GM11168 (cell line): ENCODE results near the gene TEX51.

Experiments
- in situ Hi-C: fragments of 300-500 bp; cut with MboI; formaldehyde crosslinking; loops from one replicate; pipeline ENCODE4 v1.12.0; 2022; ENCODE audit warnings: low sequenced_read_pairs; ENCODE audit not compliant: unreplicated experiment

Gene TEX51

GRCh38 chr2:126910637-126911036, 11.9 kb downstream of the TEX51 start:
- in situ Hi-C loops = no loop called here

GRCh38 chr2:126911111-126911796, 12.6 kb downstream of the TEX51 start:
- in situ Hi-C loops = no loop called here

GRCh38 chr2:126912201-126912600, 13.5 kb downstream of the TEX51 start:
- in situ Hi-C loops = no loop called here

GRCh38 chr2:126913329-126913728, 14.6 kb downstream of the TEX51 start:
- in situ Hi-C loops = no loop called here

GRCh38 chr2:126913881-126914615, 15.4 kb downstream of the TEX51 start:
- in situ Hi-C loops = no loop called here

GRCh38 chr2:126914811-126915500, 16.3 kb downstream of the TEX51 start:
- in situ Hi-C loops = no loop called here

- in situ Hi-C loops = no loop called here
These were observed 17.2 kb downstream of the TEX51 start for GRCh38 chr2:126915903-126916302.

- in situ Hi-C loops = no loop called here
These were observed 18.1 kb downstream of the TEX51 start for GRCh38 chr2:126916744-126917143.

GRCh38 chr2:126921066-126921465, 22.4 kb downstream of the TEX51 start:
- in situ Hi-C loops = no loop called here

- in situ Hi-C loops = no loop called here
These were observed 32.4 kb downstream of the TEX51 start for GRCh38 chr2:126930970-126931590.

GRCh38 chr2:126932529-126932928, 33.8 kb downstream of the TEX51 start:
- in situ Hi-C loops = no loop called here

GRCh38 chr2:126932966-126933710, 34.4 kb downstream of the TEX51 start:
- in situ Hi-C loops = no loop called here

GRCh38 chr2:126933711-126934091, 35.0 kb downstream of the TEX51 start:
- in situ Hi-C loops = no loop called here

- in situ Hi-C loops = no loop called here
These were observed 36.1 kb downstream of the TEX51 start for GRCh38 chr2:126934809-126935208.

- in situ Hi-C loops = no loop called here
These were observed 37.1 kb downstream of the TEX51 start for GRCh38 chr2:126935774-126936173.

GRCh38 chr2:126936219-126936723, 37.6 kb downstream of the TEX51 start:
- in situ Hi-C loops = no loop called here

- in situ Hi-C loops = no loop called here
These were observed 41.6 kb downstream of the TEX51 start for GRCh38 chr2:126940331-126940730.

GRCh38 chr2:126942427-126943203, 43.9 kb downstream of the TEX51 start:
- in situ Hi-C loops = no loop called here

GRCh38 chr2:126943612-126944348, 45.1 kb downstream of the TEX51 start:
- in situ Hi-C loops = no loop called here
